Measurements from ENCODE around the gene NOLC1.

GRCh38 chr10:102109166-102110116 is 42.7 kb upstream of the NOLC1 start:
- TF ChIP-seq CTCF (IDR thresholded peaks at IDR 0.05) (no peak), POLR2A (IDR thresholded peaks at IDR 0.05) (no peak)

All from breast epithelium (tissue), 3 donors.